IMR-90 (cell line): ENCODE data around the gene STAP1. TPM values are rescaled to one million over a fixed set of nuclear protein-coding genes. Genes with fewer than 3 reads are reported as not detected.

Experiments used
- ATAC-seq: fragments of 200-7000 bp; cut with Tn5 transposase; 2 replicates; pipeline ENCODE4 v1.9.1; 2020; ENCODE audit warnings: low read depth, mild to moderate bottlenecking, moderate library complexity
- BruUV-seq: library from RNA; stranded (reverse); fragments of 400-500 nt; replicated peaks from 2 replicates; lab custom pipeline; 2021; lab: Mats Ljungman, UMichigan
- CTCF ChIA-PET: fragments of 300-600 bp; formaldehyde crosslinking; extraction: SDS; loops from one replicate; lab custom pipeline; 2021; ENCODE audit warnings: antibody characterized with exemption; lab: Yijun Ruan, JAX
- POLR2A ChIA-PET: fragments of 300-600 bp; sonication (Branson Sonifier 250); formaldehyde crosslinking; loops from one replicate; lab custom pipeline; 2022; ENCODE audit warnings: antibody characterized with exemption; ENCODE audit not compliant: unreplicated experiment; lab: Charles Lee
- DNase-seq: peaks from one replicate; pipeline ENCODE4 v3.0.0; 2013
- H2AFZ ChIP-seq: replicated peaks from 2 replicates; pipeline ENCODE3; 2013; ENCODE audit warnings: low read length, mild to moderate bottlenecking; ENCODE audit not compliant: poor library complexity
- H2AK5ac ChIP-seq: 2 replicates; pipeline ENCODE4 v1.6.1; 2013; ENCODE audit warnings: low read depth, low read length, inconsistent platforms
- H2AK9ac ChIP-seq: replicated peaks from 2 replicates; pipeline ENCODE3; 2013; ENCODE audit warnings: mild to moderate bottlenecking, low read depth, low read length, moderate library complexity; ENCODE audit not compliant: poor library complexity
- H2BK120ac ChIP-seq: 2 replicates; pipeline ENCODE4 v1.6.1; 2013; ENCODE audit warnings: low read depth, low read length, inconsistent platforms
- H2BK15ac ChIP-seq: 3 replicates; pipeline ENCODE4 v1.6.1; 2013; ENCODE audit warnings: low read depth, low read length, inconsistent platforms
- H2BK20ac ChIP-seq: 2 replicates; pipeline ENCODE4 v1.6.1; 2013; ENCODE audit warnings: low read depth, mild to moderate bottlenecking, inconsistent platforms, low read length, moderate library complexity
- H2BK5ac ChIP-seq: 2 replicates; pipeline ENCODE4 v1.6.1; 2013; ENCODE audit warnings: mild to moderate bottlenecking, low read depth, low read length, inconsistent platforms; ENCODE audit not compliant: poor library complexity, severe bottlenecking
- H3K14ac ChIP-seq: replicated peaks from 2 replicates; pipeline ENCODE4 v1.6.1; 2013; ENCODE audit warnings: low read depth, low read length, inconsistent platforms
- H3K18ac ChIP-seq: 2 replicates; pipeline ENCODE4 v1.6.1; 2013; ENCODE audit warnings: low read depth, low read length, control low read depth
- H3K23ac ChIP-seq: 2 replicates; pipeline ENCODE4 v1.6.1; 2013; ENCODE audit warnings: low read depth, low read length, inconsistent platforms
- H3K27ac ChIP-seq: 2 replicates; pipeline ENCODE4 v1.5.1; 2013; ENCODE audit warnings: mild to moderate bottlenecking, control low read depth, low read length; ENCODE audit not compliant: insufficient read depth
- H3K27me3 ChIP-seq: 2 replicates; pipeline ENCODE4 v1.6.1; 2013; ENCODE audit warnings: low read length; ENCODE audit not compliant: control insufficient read depth, insufficient read depth
- H3K36me3 ChIP-seq: 2 replicates; pipeline ENCODE4 v1.6.1; 2013; ENCODE audit warnings: low read length, mixed read lengths; ENCODE audit not compliant: control insufficient read depth, insufficient read depth
- H3K4ac ChIP-seq: 2 replicates; pipeline ENCODE4 v1.6.1; 2013; ENCODE audit warnings: low read depth, low read length, inconsistent platforms
- H3K4me1 ChIP-seq: 2 replicates; pipeline ENCODE4 v1.6.1; 2013; ENCODE audit warnings: low read length, mixed read lengths; ENCODE audit not compliant: control insufficient read depth, insufficient read depth
- H3K4me2 ChIP-seq: 2 replicates; pipeline ENCODE4 v1.6.1; 2013; ENCODE audit warnings: low read depth, mild to moderate bottlenecking, control low read depth, low read length, moderate library complexity
- H3K4me3 ChIP-seq: 2 replicates; pipeline ENCODE4 v1.5.1; 2013; ENCODE audit warnings: low read depth, mild to moderate bottlenecking, control low read depth, low read length, moderate library complexity; ENCODE audit not compliant: insufficient read depth
- H3K56ac ChIP-seq: 2 replicates; pipeline ENCODE4 v1.6.1; 2013; ENCODE audit warnings: low read length, inconsistent platforms; ENCODE audit not compliant: insufficient read depth; ENCODE audit errors: extremely low read depth
- H3K79me1 ChIP-seq, 2 experiments: 2 replicates each; pipeline ENCODE4 v1.6.1; 2013; ENCODE audit warnings: low read length in 2 of 2, inconsistent platforms in 1 of 2, low read depth in 1 of 2
- H3K9ac ChIP-seq: 2 replicates; pipeline ENCODE4 v1.6.1; 2013; ENCODE audit warnings: low read depth, low read length, control low read depth
- H3K9me1 ChIP-seq: 2 replicates; pipeline ENCODE4 v1.6.1; 2013; ENCODE audit warnings: low read length, inconsistent platforms; ENCODE audit not compliant: insufficient read depth
- H3K9me3 ChIP-seq: 2 replicates; pipeline ENCODE4 v1.6.1; 2013; ENCODE audit warnings: low read length; ENCODE audit not compliant: control insufficient read depth, insufficient read depth
- H4K20me1 ChIP-seq: 2 replicates; pipeline ENCODE4 v1.6.1; 2013; ENCODE audit warnings: low read length, inconsistent platforms; ENCODE audit not compliant: insufficient read depth
- H4K5ac ChIP-seq: 2 replicates; pipeline ENCODE4 v1.6.1; 2013; ENCODE audit warnings: mild to moderate bottlenecking, low read depth, low read length, control low read depth
- H4K8ac ChIP-seq, 2 experiments: 2 replicates each; pipeline ENCODE4 v1.6.1; 2013; ENCODE audit warnings: low read depth in 2 of 2, low read length in 2 of 2, control low read depth in 1 of 2, inconsistent platforms in 1 of 2
- H4K91ac ChIP-seq: 2 replicates; pipeline ENCODE4 v1.6.1; 2013; ENCODE audit warnings: low read depth, low read length, inconsistent platforms; ENCODE audit not compliant: insufficient read depth
- BHLHE40 ChIP-seq: fragments of 150-350 bp; IDR thresholded peaks from 2 replicates; pipeline ENCODE4 v1.6.1; 2016; ENCODE audit warnings: mild to moderate bottlenecking, low read depth, low read length
- CEBPB ChIP-seq: IDR thresholded peaks from 2 replicates; pipeline ENCODE4 v1.6.1; 2012; ENCODE audit warnings: low read depth, low read length, improper control_type of control experiment
- CHD1 ChIP-seq: IDR thresholded peaks from 2 replicates; pipeline ENCODE4 v1.6.1; 2012; ENCODE audit warnings: low read depth, low read length, improper control_type of control experiment
- ELK1 ChIP-seq: fragments of 150-350 bp; IDR thresholded peaks from 2 replicates; pipeline ENCODE4 v1.6.1; 2016; ENCODE audit warnings: low read depth, mild to moderate bottlenecking, low read length, moderate library complexity, borderline replicate concordance
- FOS ChIP-seq: fragments of 150-350 bp; IDR thresholded peaks from 2 replicates; pipeline ENCODE4 v1.6.1; 2016; ENCODE audit warnings: low read depth, low read length
- MAFK ChIP-seq: IDR thresholded peaks from 2 replicates; pipeline ENCODE4 v1.6.1; 2012; ENCODE audit warnings: low read depth, low read length, improper control_type of control experiment
- MAZ ChIP-seq: IDR thresholded peaks from 2 replicates; pipeline ENCODE4 v1.6.1; 2012; ENCODE audit warnings: low read depth, mild to moderate bottlenecking, low read length, improper control_type of control experiment, moderate library complexity, borderline replicate concordance
- NFE2L2 ChIP-seq: fragments of 150-350 bp; IDR thresholded peaks from 2 replicates; pipeline ENCODE4 v1.6.1; 2016; ENCODE audit warnings: low read depth, mild to moderate bottlenecking, low read length
- POLR2A ChIP-seq: IDR thresholded peaks from 2 replicates; pipeline ENCODE4 v1.6.1; 2012; ENCODE audit warnings: mild to moderate bottlenecking, low read depth, low read length
- RAD21 ChIP-seq: IDR thresholded peaks from 2 replicates; pipeline ENCODE4 v1.6.1; 2012; ENCODE audit warnings: low read length, improper control_type of control experiment
- RCOR1 ChIP-seq: IDR thresholded peaks from 2 replicates; pipeline ENCODE4 v1.6.1; 2012; ENCODE audit warnings: mild to moderate bottlenecking, low read length, improper control_type of control experiment; ENCODE audit not compliant: insufficient replicate concordance
- RFX5 ChIP-seq: IDR thresholded peaks from 2 replicates; pipeline ENCODE4 v1.8.0; 2012; ENCODE audit warnings: low read depth, mild to moderate bottlenecking, low read length, moderate library complexity
- SMC3 ChIP-seq: fragments of 150-350 bp; IDR thresholded peaks from 2 replicates; pipeline ENCODE4 v1.6.1; 2016; ENCODE audit warnings: low read depth, mild to moderate bottlenecking, antibody characterized with exemption, low read length, moderate library complexity
- WGBS, 2 experiments: methylation state at CpG; one replicate each; pipeline versions ENCODE4 v1.1.5 to v1.1.7; 2013; ENCODE audit warnings: missing lambda C conversion rate in 2 of 2; ENCODE audit not compliant: insufficient read length in 1 of 2; ENCODE audit errors: extremely low coverage in 2 of 2; 5-methylcytosine and 5-hydroxymethylcytosine counted together
- dilution Hi-C: fragments of 300-500 bp; cut with HindIII; formaldehyde crosslinking; loops from one replicate; pipeline ENCODE4 v1.14.3; 2018; ENCODE audit warnings: low sequenced_read_pairs; ENCODE audit not compliant: unreplicated experiment
- in situ Hi-C: fragments of 300-500 bp; cut with MboI; formaldehyde crosslinking; loops from 3 replicates; pipeline ENCODE4 v1.14.3; 2019; ENCODE audit warnings: low sequenced_read_pairs, inconsistent platforms, mixed read lengths
- intact Hi-C: fragments of 100-400 bp; cut with micrococcal nuclease; formaldehyde crosslinking; loops from 2 replicates; pipeline ENCODE4 v1.10.0; 2022
- polyA plus RNA-seq, 3 experiments: library from polyadenylated mRNA; depleted of rRNA; stranded (reverse); fragments of >200 nt; gene quantifications; 2 replicates each; pipeline ENCODE4 v1.2.3, GENCODE V29; 2012; ENCODE audit warnings: low replicate concordance in 1 of 3
- total RNA-seq: library from RNA; depleted of rRNA; stranded (reverse); fragments of >200 nt; gene quantifications from 2 replicates; pipeline ENCODE4 v1.2.3, GENCODE V29; 2012
- TF ChIP-seq, protein P1 (sequence below): fragments of 150-350 bp; IDR thresholded peaks from 2 replicates; pipeline ENCODE4 v1.6.1; 2017; ENCODE audit warnings: mild to moderate bottlenecking, antibody characterized with exemption, low read length, low read depth

STAP1 gene
- total and polyA plus RNA-seq, 2 of the 4 experiments (the other 2 are of a cell fraction), result not detected

DNA sequence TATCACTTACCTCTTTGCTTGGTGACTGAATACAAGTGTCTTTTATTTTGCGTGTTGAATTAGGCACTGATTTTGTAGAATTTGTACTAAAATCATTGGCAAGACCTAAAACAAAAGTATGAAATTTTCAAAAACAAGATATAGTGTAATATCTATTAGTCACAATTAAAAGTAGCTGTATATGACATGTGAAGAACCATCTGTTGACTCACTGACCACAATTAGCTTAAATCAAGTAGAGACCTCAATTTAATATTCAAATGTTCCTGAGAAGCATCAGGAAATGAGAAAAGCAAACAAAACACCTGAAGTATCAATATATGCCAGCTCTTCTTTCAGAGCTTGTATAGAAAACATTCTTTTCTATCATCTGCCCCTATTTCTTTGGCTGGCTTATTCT lies 18.7 kb upstream of the STAP1 start:
- no peak overlapping the region for H3K56ac ChIP-seq
- no peak overlapping the region for H4K91ac ChIP-seq
- TF ChIP-seq CHD1, result no peak
- TF ChIP-seq FOS, result no peak
- no peak for TF ChIP-seq ELK1
- no peak for TF ChIP-seq RAD21
- no peak for TF ChIP-seq BHLHE40
- no peak for TF ChIP-seq NFE2L2
- TF ChIP-seq MAFK, result no peak
- no peak for TF ChIP-seq MAZ
- no peak for TF ChIP-seq RFX5
- no peak for TF ChIP-seq RCOR1
- no peak for TF ChIP-seq CEBPB
- TF ChIP-seq, protein P1, sequence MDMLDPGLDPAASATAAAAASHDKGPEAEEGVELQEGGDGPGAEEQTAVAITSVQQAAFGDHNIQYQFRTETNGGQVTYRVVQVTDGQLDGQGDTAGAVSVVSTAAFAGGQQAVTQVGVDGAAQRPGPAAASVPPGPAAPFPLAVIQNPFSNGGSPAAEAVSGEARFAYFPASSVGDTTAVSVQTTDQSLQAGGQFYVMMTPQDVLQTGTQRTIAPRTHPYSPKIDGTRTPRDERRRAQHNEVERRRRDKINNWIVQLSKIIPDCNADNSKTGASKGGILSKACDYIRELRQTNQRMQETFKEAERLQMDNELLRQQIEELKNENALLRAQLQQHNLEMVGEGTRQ, result no peak
- no peak for TF ChIP-seq SMC3
- no peak for TF ChIP-seq POLR2A
- H2AK5ac ChIP-seq, result no peak overlapping the region
- CTCF ChIA-PET, result no interaction called here
- POLR2A ChIA-PET, result no interaction called here
- H3K23ac ChIP-seq, result no peak overlapping the region
- H2BK20ac ChIP-seq, result no peak overlapping the region
- no peak overlapping the region for H3K4me3 ChIP-seq
- H3K4me2 ChIP-seq, result no peak overlapping the region
- H4K5ac ChIP-seq, result no peak overlapping the region
- H3K27me3 ChIP-seq, result no peaks in the 10 kb centered on the region
- no peak overlapping the region for H4K8ac ChIP-seq
- DNase-seq (no peak), ATAC-seq (no peak)
- peaks cover 11% of the 10 kb centered on the region for H3K36me3 ChIP-seq
- H3K9me3 ChIP-seq, result no peaks in the 10 kb centered on the region
- in situ Hi-C loops, result no loop called here
- H3K18ac ChIP-seq, result no peak overlapping the region
- no peak overlapping the region for H2AK9ac ChIP-seq
- intact Hi-C loops, result loop anchor here (5.0 kb wide), 1 partner anchor 87 kb away; no protein-coding TSS in a partner anchor
- dilution Hi-C loops, result no loop called here
- no peak overlapping the region for H2BK15ac ChIP-seq
- no peak overlapping the region for H3K14ac ChIP-seq
- H2BK5ac ChIP-seq, result no peak overlapping the region
- H4K20me1 ChIP-seq, result no peaks in the 10 kb centered on the region
- no peak overlapping the region for H3K27ac ChIP-seq
- H3K4ac ChIP-seq, result no peak overlapping the region
- no CpG with 5 or more reads among the region's 1 CpG for WGBS, 2 experiments
- peaks cover 0 to 12% of the 10 kb centered on the region in 2 experiments; a peak in 3 of 4 replicates for H3K79me1 ChIP-seq
- H2BK120ac ChIP-seq, result no peak overlapping the region
- no peak overlapping the region for H2AFZ ChIP-seq
- no TSS peak for BruUV-seq
- no peaks in the 10 kb centered on the region for H3K9me1 ChIP-seq
- H3K4me1 ChIP-seq, result no peaks in the 10 kb centered on the region
- no peak overlapping the region for H3K9ac ChIP-seq
